Colonic mucosa (tissue), 4 donors: Measurements from ENCODE around the gene PTPRJ. TPM values are rescaled to one million over a fixed set of nuclear protein-coding genes. Genes with fewer than 3 reads are reported as not detected.

Experiments
- DNase-seq: peaks from one replicate; pipeline ENCODE4 v3.0.0-alpha.2; 2020
- H3K27ac ChIP-seq: fragments of 200-600 bp; one replicate; pipeline ENCODE4 v1.8.0; 2021
- H3K27me3 ChIP-seq: fragments of 200-600 bp; one replicate; pipeline ENCODE4 v1.8.0; 2021
- H3K36me3 ChIP-seq: fragments of 200-600 bp; one replicate; pipeline ENCODE4 v1.8.0; 2021
- H3K4me1 ChIP-seq: fragments of 200-600 bp; one replicate; pipeline ENCODE4 v1.8.0; 2021; ENCODE audit warnings: mild to moderate bottlenecking
- H3K4me3 ChIP-seq: fragments of 200-600 bp; one replicate; pipeline ENCODE4 v1.8.0; 2021
- H3K9ac ChIP-seq, 2 donors: one replicate each; pipeline ENCODE4 v1.7.0; 2013; ENCODE audit warnings: control low read depth in 2 of 2, low read depth in 2 of 2, low read length in 2 of 2
- H3K9me3 ChIP-seq: fragments of 200-600 bp; one replicate; pipeline ENCODE4 v1.8.0; 2021
- intact Hi-C: fragments of 100-400 bp; cut with DNase I; formaldehyde crosslinking; loops from one replicate; pipeline ENCODE4 v1.14.1; 2022
- total RNA-seq, 2 donors: library from RNA; stranded (reverse); fragmentation: NEBNext Ultra II Directional in 1 of 2; extraction: Animal tissue kit (Norgen Biotek cat#: 25700) in 1 of 2; gene quantifications; one replicate each; pipeline ENCODE4 v1.2.1, GENCODE V29; 2021
- TF ChIP-seq, protein P1 (sequence below): fragments of 200-600 bp; IDR thresholded peaks from one replicate; pipeline ENCODE4 v1.8.0; 2022; ENCODE audit warnings: antibody characterized with exemption, mild to moderate bottlenecking
- donor health status: healthy.
- donor health status: DM: no; HTN: no; CAD: no.
- donor health status: DM: no; HTN: no; CAD: no.

PTPRJ gene
- total RNA-seq, 2 donors from 2014 or later: 37.5 to 45.7 TPM

DNA sequence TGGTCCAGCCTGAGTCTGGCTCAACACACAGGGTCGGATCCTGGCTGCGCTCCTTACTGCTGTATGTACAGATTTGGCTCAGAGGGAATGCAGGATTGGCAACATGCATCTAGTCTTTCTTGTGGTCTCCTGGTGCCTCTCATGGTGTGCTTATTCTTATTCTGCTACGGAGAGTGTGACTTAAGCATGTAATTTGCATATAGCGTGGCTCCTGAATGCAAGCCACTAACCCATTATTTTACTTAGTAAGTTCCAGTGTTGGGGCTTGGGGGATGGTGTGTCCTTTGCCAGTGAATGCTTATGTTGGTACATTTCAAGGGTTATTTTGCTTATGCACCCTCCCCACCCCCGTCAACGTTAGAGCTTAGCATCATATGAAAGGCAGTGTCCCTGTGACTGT, 51.2 kb downstream of the PTPRJ start:
- no peak for DNase-seq
- peaks cover 14% of the 10 kb centered on the region for H3K4me1 ChIP-seq

DNA sequence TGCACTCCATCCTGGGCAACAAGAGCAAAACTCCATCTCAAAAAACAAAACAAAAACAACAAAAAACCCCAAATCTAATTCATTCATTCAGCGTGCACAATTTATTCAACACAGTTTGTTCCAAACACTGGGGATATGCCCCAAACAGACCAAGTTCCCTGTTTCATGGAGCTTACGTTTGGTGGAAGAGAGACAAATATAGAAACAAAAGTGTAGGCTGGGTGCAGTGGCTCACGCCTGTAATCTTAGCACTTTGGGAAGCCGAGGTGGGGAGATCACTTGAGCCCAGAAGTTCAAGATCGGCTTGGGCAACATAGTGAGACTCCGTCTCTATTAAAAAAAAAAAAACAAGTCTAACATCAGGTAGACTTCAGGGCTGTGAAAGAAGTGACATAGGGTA, 52.4 kb downstream of the PTPRJ start:
- intact Hi-C loops: no loop called here
- TF ChIP-seq, protein P1, sequence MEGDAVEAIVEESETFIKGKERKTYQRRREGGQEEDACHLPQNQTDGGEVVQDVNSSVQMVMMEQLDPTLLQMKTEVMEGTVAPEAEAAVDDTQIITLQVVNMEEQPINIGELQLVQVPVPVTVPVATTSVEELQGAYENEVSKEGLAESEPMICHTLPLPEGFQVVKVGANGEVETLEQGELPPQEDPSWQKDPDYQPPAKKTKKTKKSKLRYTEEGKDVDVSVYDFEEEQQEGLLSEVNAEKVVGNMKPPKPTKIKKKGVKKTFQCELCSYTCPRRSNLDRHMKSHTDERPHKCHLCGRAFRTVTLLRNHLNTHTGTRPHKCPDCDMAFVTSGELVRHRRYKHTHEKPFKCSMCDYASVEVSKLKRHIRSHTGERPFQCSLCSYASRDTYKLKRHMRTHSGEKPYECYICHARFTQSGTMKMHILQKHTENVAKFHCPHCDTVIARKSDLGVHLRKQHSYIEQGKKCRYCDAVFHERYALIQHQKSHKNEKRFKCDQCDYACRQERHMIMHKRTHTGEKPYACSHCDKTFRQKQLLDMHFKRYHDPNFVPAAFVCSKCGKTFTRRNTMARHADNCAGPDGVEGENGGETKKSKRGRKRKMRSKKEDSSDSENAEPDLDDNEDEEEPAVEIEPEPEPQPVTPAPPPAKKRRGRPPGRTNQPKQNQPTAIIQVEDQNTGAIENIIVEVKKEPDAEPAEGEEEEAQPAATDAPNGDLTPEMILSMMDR: no peak
- no peaks in the 10 kb centered on the region for H3K9me3 ChIP-seq
- H3K9ac ChIP-seq: no peak overlapping the region
- DNase-seq: no peak
- no peak overlapping the region for H3K27ac ChIP-seq
- no peaks in the 10 kb centered on the region for H3K36me3 ChIP-seq
- H3K27me3 ChIP-seq: no peaks in the 10 kb centered on the region
- H3K4me1 ChIP-seq: peaks cover 14% of the 10 kb centered on the region
- no peak overlapping the region for H3K4me3 ChIP-seq

More for the DNA sequence above, 51.2 kb downstream of the PTPRJ start:
- intact Hi-C loops: no loop called here
- Histone ChIP-seq H3K36me3 (no peaks in the 10 kb centered on the region), H3K9me3 (no peaks in the 10 kb centered on the region), H3K9ac (no peak overlapping the region), H3K27ac (no peak overlapping the region), H3K4me3 (no peak overlapping the region), H3K27me3 (no peaks in the 10 kb centered on the region)
- TF ChIP-seq, protein P1: no peak

DNA sequence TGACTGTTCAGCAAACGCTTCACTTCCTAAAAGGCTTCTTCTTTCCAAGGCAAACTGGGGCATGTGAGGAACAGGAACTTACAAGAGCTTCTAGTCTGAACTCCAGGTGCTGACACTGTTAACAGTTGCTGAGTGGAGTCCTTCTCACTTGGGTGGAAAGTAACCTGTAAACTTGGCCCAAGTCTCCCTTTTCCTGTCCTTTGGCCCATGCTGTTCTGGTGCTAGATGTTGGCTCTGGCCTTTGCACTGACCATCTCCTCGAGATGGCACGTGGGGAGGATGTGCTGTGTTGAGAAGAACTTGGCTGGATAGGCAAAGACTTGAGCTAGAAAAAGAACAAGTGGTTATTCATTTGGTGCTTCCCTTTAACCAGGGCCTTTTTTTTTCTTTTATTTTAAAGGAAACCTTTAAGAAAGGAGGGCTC, 53.6 kb downstream of the PTPRJ start:
- H3K27ac ChIP-seq: peak overlapping the region; percentile 28
- intact Hi-C loops: no loop called here

DNA sequence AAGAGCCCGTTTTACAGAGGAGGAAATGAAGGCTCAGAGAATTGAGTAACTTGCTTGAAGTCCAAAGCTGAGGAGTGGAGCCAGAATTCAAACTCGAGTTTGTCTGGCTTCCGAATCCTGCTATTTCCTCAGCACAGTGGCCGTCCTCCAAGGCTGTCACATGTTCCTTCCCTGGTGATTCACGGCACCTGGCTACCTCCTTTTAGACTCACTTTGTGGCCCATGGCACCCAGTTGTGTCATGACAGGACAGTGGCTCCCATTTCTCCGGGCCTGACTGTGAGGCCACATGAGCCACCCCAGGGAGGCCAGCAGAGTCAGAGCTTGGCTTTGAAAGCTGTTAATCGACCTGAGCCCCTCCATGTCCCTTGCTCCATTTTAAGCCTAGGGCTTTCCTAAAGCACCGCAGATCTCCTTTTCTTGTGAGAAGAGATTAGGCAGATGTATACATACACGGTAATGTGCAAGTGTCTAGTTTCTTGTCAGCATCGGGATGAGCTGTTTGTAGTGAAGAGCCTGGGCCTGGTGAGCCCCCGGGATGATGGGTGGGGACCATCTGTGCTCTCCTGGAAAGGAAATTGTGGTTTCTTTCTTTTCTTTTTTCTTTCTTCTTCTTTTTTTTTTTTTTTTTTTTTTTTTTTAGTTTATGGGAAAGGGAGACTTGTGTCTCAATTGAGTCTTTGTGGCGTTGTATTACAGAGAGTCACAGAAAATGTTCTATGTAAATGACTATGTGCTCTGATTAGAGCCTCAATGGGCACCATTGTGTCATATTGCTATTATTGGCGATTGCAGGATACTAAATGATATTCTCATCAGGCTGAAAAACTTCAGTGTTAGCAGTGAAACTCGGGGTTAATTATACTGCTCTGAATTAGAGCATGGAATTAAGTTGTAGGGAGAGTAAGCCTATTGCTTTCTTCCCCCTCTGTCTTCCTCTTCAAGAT, 54.8 kb downstream of the PTPRJ start:
- no peak overlapping the region for H3K27ac ChIP-seq
- H3K36me3 ChIP-seq: no peaks in the 10 kb centered on the region
- TF ChIP-seq, protein P1: no peak
- no peak overlapping the region for H3K9ac ChIP-seq
- H3K4me1 ChIP-seq: peaks cover 4% of the 10 kb centered on the region
- no peaks in the 10 kb centered on the region for H3K9me3 ChIP-seq
- DNase-seq: no peak
- intact Hi-C loops: no loop called here
- H3K4me3 ChIP-seq: no peak overlapping the region
- H3K27me3 ChIP-seq: no peaks in the 10 kb centered on the region

More for the DNA sequence above, 53.6 kb downstream of the PTPRJ start:
- H3K27me3 ChIP-seq: no peaks in the 10 kb centered on the region
- DNase-seq: no peak
- H3K4me3 ChIP-seq: no peak overlapping the region
- H3K9me3 ChIP-seq: no peaks in the 10 kb centered on the region
- TF ChIP-seq, protein P1: no peak
- peak overlapping the region in 1 of 2 donors; percentile 5 for H3K9ac ChIP-seq
- H3K4me1 ChIP-seq: peaks cover 8% of the 10 kb centered on the region
- no peaks in the 10 kb centered on the region for H3K36me3 ChIP-seq

DNA sequence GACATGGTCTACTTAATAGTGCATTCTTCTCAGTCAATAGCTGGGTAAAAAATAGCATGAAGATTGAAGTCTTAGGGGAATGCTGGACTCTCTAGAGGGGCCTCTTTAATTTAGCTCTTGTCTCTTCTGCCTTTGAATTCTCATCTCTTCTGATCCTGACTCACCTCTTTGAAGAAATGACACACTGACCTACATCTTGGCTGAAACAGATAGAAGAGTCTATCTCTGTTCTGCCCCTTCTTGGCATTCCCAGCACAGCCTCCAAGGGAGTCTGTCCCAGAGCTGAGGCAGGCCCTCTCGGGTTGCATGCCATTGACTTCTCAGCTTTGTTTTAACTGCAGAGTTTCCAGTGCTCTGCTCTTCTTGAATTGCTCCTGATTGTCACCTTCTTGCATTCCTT, 55.7 kb downstream of the PTPRJ start:
- H3K27me3 ChIP-seq: no peaks in the 10 kb centered on the region
- no peaks in the 10 kb centered on the region for H3K9me3 ChIP-seq
- no peaks in the 10 kb centered on the region for H3K4me1 ChIP-seq
- H3K36me3 ChIP-seq: no peaks in the 10 kb centered on the region
- TF ChIP-seq, protein P1: no peak
- intact Hi-C loops: no loop called here
- no peak overlapping the region for H3K4me3 ChIP-seq
- DNase-seq: no peak
- H3K9ac ChIP-seq: no peak overlapping the region
- no peak overlapping the region for H3K27ac ChIP-seq
